Measurements from ENCODE around the gene ATP8A1.

- no peak for TF ChIP-seq POLR2A (IDR thresholded peaks at IDR 0.05)
- TF ChIP-seq CTCF (IDR thresholded peaks at IDR 0.05), result peak in 4 of 7 experiments; percentile 26 to 43 (median 40)
Measured at GRCh38 chr4:42401171-42401570, 255.7 kb downstream of the ATP8A1 start.

Measured in body of pancreas (tissue), 4 donors.